AG10803 (cell line): ENCODE measurements around the gene NIPAL3.
"Not testable (repeated sequence)": the region's sequence is repeated elsewhere in the genome, so short reads cannot be mapped to it uniquely, and the experiment has no call there.

ENCODE experiments used
- DNase-seq: peaks from one replicate; pipeline ENCODE4 v3.0.0; 2010; ENCODE audit warnings: low read depth
- H3K4me3 ChIP-seq: 2 replicates; pipeline ENCODE4 v1.5.1; 2011; ENCODE audit warnings: mild to moderate bottlenecking, low read length, control low read depth
- CTCF ChIP-seq: conservative IDR thresholded peaks from 2 replicates; pipeline ENCODE4 v1.5.1; 2011; ENCODE audit warnings: mild to moderate bottlenecking, low read length, control low read depth, inconsistent platforms

The NIPAL3 gene

GRCh38 chr1:24481101-24481500 lies 65.5 kb downstream of the NIPAL3 start:
- no peak for DNase-seq
- H3K4me3 ChIP-seq, result no peak overlapping the region
- TF ChIP-seq CTCF, result no peak

DNA sequence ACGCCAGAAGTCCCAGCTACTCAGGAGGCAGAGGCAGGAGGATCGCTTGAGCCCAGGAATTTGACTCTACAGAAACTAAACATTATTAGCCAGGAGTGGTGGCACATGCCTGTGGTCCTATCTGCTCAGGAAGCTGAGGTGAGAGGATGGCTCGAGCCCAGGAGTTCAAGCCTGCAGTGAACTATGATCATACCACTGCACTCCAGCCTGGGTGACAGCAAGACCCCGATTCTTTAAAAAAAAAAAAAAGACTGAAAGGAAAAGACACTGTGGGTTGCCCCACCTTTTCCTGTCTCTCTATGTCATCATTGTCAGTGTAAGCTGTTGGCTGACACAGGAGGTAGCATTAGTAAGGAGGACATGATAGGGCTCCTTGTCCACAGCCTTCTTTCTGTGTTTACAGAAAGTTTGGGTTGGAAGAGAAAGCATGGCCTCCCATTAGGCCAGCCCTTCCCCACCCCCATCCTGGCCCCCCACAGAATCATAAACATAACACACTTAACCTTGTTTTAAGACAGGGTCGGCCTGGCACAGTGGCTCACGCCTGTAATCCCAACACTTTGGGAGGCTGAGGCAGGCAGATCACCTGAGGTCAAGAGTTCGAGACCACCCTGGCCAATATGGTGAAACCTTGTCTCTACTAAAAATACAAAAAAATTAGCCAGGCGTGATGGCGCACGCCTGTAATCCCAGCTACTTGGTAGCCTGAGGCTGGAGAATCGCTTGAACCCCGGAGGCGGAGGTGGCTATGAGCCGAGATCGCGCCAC lies 66.4 kb downstream of the NIPAL3 start:
- H3K4me3 ChIP-seq, result no peak overlapping the region
- no peak for TF ChIP-seq CTCF
- DNase-seq, result no peak

DNA sequence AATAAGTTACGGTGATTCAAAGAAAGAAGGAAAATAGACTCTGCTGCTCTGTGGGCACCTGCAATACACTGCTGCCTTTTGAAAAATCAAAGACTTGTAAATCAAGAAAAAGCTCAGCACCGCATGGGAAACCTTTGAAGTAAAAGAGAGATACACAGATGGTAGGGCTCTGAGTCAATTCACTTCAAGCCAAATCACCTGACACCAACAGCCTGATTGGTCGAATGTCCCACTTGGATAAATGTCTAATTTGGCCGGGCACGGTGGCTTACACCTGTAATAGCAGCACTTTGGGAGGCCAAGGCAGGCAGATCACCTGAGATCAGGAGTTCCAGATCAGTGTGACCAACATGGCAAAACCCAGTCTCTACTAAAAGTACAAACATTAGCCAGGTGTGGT lies 67.8 kb downstream of the NIPAL3 start:
- no peak overlapping the region for H3K4me3 ChIP-seq
- TF ChIP-seq CTCF, result no peak
- DNase-seq, result no peak

DNA sequence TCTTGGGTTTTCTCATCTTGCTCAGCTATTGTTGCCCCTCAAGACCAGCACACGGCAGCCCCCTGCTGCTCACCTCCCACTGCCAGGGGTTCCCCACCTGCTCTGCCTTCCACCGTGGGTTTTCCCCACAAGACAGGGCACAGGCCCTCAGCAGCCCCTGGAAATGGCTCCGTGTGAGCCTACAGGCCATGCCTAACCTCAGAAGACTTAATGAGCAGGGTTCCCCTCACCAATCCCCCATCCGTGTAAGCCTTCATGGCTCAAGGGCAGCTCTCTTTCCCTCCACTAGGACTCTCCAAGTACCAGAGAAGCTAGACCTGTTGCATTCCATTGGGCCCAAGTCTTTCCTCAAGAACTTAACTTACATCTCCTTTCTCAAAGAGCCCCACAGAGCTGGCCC lies 68.6 kb downstream of the NIPAL3 start:
- TF ChIP-seq CTCF, result no peak
- H3K4me3 ChIP-seq, result no peak overlapping the region
- DNase-seq, result no peak

DNA sequence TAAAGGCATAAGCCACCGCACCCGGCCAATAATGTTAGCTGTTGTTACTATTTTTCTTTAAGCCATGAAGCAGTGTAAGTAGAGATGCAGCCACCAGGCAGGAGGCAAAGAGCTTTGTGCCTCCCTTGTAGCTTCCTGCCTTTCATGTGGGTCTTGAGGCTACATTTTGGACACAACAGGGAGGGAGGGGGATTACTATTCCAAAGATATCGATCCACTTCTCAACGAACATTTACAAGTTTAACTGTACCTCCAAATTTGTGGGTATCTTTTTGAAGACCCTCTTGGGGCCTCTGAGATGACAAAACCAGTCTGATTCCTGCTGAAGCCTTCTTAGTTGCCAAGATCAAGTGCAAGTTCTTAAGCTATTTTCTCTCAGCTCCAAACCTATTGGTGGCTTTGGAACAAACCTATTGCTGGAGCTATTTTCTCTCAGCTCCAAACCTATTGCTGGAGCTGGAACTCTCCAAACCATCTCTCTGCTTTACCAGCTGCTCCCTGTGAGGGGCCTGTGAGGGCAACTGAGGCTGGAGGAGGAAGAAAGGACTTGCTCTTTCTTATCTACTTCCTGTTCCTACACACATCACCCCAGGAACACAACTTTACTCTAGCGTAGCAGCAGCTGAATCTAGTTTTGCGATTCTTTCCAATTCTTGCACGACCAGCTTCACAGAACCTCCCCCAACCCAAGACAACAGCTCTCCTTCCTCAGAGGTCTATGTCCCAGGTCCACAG lies 70.9 kb downstream of the NIPAL3 start:
- H3K4me3 ChIP-seq, result no peak overlapping the region
- no peak for DNase-seq

GRCh38 chr1:24487455-24487854 lies 71.9 kb downstream of the NIPAL3 start:
- no peak overlapping the region for H3K4me3 ChIP-seq
- no peak for TF ChIP-seq CTCF
- no peak for DNase-seq

More for the DNA sequence above, 70.9 kb downstream of the NIPAL3 start:
- TF ChIP-seq CTCF, result no peak

DNA sequence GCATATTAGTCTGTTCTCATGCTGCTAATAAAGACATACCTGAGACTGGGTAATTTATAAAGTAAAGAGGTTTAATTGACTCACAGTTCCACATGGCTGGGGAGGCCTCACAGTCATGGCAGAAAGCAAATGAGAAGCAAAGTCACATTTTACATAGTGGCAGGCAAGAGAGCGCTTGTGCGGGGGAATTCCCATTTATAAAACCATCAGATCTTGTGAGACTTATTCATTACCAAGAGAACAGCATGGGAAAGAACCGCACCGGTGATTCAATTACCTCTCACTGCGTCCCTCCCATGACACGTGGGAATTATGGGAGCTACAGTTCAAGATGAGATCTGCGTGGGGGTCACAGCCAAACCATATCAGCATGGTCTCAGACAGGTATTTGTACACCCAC lies 72.6 kb downstream of the NIPAL3 start:
- DNase-seq, H3K4me3 ChIP-seq: not testable (repeated sequence)
